GM23338 (cell line): ENCODE data around the gene ALB.

Experiments used
- CTCF ChIP-seq, 2 experiments: fragments of 200-600 bp in 1 of 2; sonication (generic) in 1 of 2; conservative IDR thresholded peaks; 2 replicates each; pipeline versions ENCODE4 v1.5.1 to v1.6.1; 2016 to 2017; ENCODE audit warnings: antibody characterized with exemption in 2 of 2, low read depth in 2 of 2, mild to moderate bottlenecking in 2 of 2, moderate library complexity in 1 of 2
- EZH2 ChIP-seq: fragments of 200-600 bp; sonication (generic); IDR thresholded peaks from one replicate; pipeline ENCODE4 v1.8.0; 2017; ENCODE audit warnings: antibody characterized with exemption, mild to moderate bottlenecking, low read depth; ENCODE audit not compliant: unreplicated experiment
- EZH2phosphoT487 ChIP-seq: fragments of 200-600 bp; sonication (generic); IDR thresholded peaks from one replicate; pipeline ENCODE4 v1.8.1; 2018; ENCODE audit warnings: antibody characterized with exemption; ENCODE audit not compliant: unreplicated experiment
- POLR2AphosphoS5 ChIP-seq: IDR thresholded peaks from 2 replicates; pipeline ENCODE4 v1.6.1; 2016; ENCODE audit warnings: antibody characterized with exemption, low read depth

- no peak for TF ChIP-seq POLR2AphosphoS5
- no peak for TF ChIP-seq EZH2
- TF ChIP-seq CTCF (conservative IDR thresholded peaks at IDR 0.05; ENCODE audit: low read depth in 2 of 2), result no peak
- no peak for TF ChIP-seq EZH2phosphoT487
These were observed 27.1 kb upstream of the ALB start for GRCh38 chr4:73376976-73377375.
